ENCODE data around the gene EIF3F.

The EIF3F gene

GRCh38 chr11:8040921-8041285, 53.8 kb downstream of the EIF3F start:
- H3K4me3 ChIP-seq (replicated peaks; ENCODE audit: low read depth, low read length): no peak overlapping the region
- no peak for TF ChIP-seq CTCF (IDR thresholded peaks at IDR 0.05; ENCODE audit: low read length, missing control alignments)
- no peak for DNase-seq (ENCODE audit: low read depth)

GRCh38 chr11:8041576-8041975, 54.4 kb downstream of the EIF3F start:
- H3K4me3 ChIP-seq (replicated peaks; ENCODE audit: low read depth, low read length): no peak overlapping the region
- no peak for DNase-seq (ENCODE audit: low read depth)
- TF ChIP-seq CTCF (IDR thresholded peaks at IDR 0.05; ENCODE audit: low read length, missing control alignments): no peak

- no peak for DNase-seq (ENCODE audit: low read depth)
- TF ChIP-seq CTCF (IDR thresholded peaks at IDR 0.05; ENCODE audit: low read length, missing control alignments): no peak
- no peak overlapping the region for H3K4me3 ChIP-seq (replicated peaks; ENCODE audit: low read depth, low read length)
Observed at GRCh38 chr11:8043756-8044155, 56.6 kb downstream of the EIF3F start.

GRCh38 chr11:8045839-8046238, 58.7 kb downstream of the EIF3F start:
- no peak for TF ChIP-seq CTCF (IDR thresholded peaks at IDR 0.05; ENCODE audit: low read length, missing control alignments)
- no peak for DNase-seq (ENCODE audit: low read depth)
- no peak overlapping the region for H3K4me3 ChIP-seq (replicated peaks; ENCODE audit: low read depth, low read length)

- no peak for TF ChIP-seq CTCF (IDR thresholded peaks at IDR 0.05; ENCODE audit: low read length, missing control alignments)
- no peak for DNase-seq (ENCODE audit: low read depth)
- no peak overlapping the region for H3K4me3 ChIP-seq (replicated peaks; ENCODE audit: low read depth, low read length)
Observed at GRCh38 chr11:8047382-8047781, 60.2 kb downstream of the EIF3F start.

- TF ChIP-seq CTCF (IDR thresholded peaks at IDR 0.05; ENCODE audit: low read length, missing control alignments): no peak
- H3K4me3 ChIP-seq (replicated peaks; ENCODE audit: low read depth, low read length): no peak overlapping the region
- no peak for DNase-seq (ENCODE audit: low read depth)
Observed at GRCh38 chr11:8049084-8049483, 61.9 kb downstream of the EIF3F start.

Measured in fibroblast of pulmonary artery (primary cell).